DMS53 treated with DMSO at 0.1 percent for 48 hours (cell line): ENCODE results near the gene PPP2R3B.
"Not testable (repeated sequence)": the region's sequence is repeated elsewhere in the genome, so short reads cannot be mapped to it uniquely, and the experiment has no call there.

Experiments used
- DNase-seq: peaks from one replicate; lab custom pipeline; 2025; ENCODE audit not compliant: unreplicated experiment; lab: John Stamatoyannopoulos, UW

The PPP2R3B gene

DNA sequence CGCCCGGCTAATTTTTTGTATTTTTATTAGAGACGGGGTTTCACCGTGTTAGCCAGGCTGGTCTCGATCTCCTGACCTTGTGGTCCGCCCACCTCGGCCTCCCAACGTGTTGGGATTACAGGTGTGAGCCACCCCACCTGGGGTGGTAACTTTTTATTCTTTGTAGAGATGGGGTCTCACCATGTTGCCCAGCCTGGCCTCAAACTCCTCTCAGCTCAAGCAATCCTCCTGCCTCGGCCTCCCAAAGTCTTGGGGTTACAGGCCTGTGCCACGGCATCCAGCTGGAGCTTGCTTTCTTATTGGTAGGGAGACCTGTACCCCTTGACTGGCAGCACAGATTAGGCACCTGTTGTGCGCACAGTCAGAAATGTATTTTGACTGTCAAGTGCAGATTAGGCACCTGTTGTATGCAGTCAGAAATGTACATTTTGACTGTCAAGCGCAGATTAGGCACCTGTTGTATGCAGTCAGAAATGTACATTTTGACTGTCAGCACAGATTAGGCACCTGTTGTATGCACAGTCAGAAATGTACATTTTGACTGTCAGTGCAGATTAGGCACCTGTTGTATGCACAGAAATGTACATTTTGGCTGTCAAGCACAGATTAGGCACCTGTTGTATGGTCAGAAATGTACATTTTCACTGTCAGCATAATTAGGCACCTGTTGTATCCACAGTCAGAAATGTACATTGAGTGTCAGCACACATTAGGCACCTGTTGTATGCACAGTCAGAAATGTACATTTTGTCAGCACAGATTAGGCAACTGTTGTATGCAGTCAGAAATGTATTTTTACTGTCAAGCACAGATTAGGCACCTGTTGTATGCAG is 80.7 kb downstream of the PPP2R3B start:
- not testable (repeated sequence) for DNase-seq

DNA sequence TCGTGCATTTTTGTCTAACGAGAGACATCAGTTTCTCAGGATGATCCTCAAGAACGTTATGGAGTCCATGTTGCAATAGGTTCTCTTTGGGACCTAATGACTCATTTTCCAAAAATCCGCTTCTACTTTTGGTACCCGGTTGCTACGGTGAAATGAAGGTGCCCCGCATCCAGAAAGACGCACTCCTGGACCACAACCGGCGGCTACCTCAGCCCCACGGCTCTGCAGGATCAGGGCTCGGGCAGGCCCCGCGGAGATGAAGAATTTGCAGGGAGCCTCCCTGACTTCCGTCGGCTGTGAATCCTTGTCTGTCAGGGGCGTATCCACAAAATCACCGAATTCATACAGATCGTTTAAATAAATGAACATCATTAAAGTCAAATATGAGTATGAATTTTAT is 83.7 kb downstream of the PPP2R3B start:
- DNase-seq, result no peak

DNA sequence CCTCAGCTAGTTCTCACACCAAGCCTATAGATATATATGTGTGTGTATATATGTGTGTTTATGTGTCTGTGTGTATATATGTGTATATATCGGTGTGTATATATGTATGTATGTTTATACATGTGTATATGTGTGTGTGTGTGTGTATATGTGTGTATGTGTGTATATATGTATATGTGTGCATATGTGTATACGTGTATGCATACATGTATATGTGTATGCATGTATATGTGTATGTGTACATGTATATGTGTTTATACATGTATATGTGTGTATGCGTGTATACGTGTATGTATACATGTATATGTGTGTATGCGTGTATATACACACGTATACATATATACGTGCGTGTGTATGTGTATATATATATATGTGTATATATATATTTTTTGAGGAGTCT is 86.4 kb downstream of the PPP2R3B start:
- no peak for DNase-seq

DNA sequence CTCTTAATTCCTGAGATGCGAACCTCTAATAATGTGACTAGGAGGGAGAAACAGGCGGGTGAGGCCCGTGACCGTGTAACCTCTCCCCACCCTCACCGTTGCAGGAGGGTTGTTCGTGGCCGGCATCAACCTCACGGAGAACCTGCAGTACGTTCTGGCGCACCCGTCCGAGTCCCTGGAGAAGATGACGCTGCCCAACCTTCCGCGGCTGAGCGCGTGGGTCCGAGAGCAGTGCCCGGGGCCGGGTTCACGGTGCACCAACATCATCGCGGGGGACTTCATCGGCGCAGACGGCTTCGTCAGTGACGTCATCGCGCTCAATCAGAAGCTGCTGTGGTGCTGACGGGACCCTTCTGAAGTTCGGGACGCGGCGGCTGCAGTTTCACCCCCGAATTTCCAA is 87.7 kb downstream of the PPP2R3B start:
- no peak for DNase-seq

DNA sequence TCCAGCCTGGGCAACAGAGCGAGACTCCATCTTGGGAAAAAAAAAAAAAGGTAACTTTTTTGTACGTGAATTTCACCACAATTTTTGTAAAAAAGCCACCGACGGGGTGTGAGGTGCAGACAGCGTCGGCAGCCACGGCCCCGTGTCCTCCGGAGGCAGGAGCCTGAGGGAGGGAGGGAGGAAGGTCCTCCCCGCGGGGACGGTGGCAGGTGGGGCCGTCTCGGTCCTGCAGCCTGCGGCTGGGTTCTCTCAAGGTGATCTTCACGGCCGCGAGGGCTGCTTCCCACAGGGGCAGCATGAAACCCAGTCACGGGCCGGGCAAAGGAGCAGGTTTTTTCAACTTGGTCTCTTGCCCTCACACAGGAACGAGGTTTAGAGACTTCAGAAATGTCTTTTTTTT is 91.6 kb downstream of the PPP2R3B start:
- DNase-seq, result no peak

DNA sequence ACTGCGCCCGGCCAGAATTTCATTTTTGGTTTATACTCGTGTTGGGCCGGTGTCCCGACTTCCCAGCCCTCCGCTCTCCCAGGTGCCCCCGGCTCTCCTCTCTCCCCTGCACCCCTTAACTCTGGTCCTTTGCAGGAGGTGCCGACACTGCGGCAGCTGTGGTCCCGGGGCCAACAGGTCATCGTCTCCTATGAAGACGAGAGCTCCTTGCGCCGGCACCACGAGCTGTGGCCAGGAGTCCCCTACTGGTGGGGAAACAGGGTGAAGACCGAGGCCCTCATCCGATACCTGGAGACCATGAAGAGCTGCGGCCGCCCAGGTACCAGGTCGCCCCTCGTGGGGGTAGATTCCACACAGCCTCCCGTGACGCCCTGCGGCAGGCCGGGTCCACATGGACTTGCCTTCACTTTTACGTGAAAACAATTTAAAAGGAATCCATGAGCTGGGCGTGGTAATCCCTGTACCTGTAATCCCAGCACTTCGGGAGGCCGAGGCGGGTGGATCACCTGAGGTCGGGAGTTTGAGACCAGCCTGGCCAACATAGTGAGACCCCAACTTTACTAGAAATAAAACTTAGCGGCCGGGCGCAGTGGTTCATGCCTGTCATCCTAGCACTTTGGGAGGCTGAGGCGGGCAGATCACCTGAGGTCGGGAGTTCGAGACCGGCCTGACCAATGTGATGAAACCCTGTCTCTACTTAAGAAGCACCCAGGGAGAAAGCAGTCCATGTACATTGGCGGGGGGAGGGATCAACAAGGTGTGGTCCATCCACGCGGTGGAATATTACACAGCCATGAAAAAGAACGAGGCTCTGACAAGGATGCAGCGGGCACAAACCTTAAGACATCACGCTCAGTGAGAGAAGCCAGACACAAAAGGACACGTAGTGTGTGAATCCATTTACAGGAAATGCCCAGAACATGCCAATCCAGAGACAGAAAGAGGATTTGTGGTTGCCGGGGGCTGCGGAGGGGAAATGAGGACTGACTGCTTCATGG is 93.5 kb downstream of the PPP2R3B start:
- DNase-seq, result no peak

DNA sequence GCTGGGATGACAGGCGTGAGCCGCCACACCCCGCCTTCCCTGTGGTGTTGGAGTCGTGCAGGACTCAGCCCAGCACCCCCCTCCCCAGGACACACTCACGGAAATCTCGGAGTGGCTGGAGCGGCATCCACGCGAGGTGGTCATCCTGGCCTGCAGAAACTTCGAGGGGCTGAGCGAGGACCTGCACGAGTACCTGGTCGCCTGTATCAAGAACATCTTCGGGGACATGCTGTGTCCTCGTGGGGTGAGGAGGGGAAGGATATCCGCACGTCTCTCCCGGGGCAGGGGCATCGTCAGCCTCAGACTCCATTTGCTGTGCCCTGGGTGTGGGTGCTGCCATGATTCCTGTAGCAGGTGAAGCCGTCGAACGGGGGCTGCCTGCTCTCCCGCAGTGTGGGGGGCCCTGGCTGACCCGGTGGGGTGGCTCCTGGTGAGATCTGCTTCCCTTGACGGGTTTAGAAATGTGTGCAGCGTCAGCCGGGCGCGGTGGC is 95.3 kb downstream of the PPP2R3B start:
- DNase-seq, result no peak

DNA sequence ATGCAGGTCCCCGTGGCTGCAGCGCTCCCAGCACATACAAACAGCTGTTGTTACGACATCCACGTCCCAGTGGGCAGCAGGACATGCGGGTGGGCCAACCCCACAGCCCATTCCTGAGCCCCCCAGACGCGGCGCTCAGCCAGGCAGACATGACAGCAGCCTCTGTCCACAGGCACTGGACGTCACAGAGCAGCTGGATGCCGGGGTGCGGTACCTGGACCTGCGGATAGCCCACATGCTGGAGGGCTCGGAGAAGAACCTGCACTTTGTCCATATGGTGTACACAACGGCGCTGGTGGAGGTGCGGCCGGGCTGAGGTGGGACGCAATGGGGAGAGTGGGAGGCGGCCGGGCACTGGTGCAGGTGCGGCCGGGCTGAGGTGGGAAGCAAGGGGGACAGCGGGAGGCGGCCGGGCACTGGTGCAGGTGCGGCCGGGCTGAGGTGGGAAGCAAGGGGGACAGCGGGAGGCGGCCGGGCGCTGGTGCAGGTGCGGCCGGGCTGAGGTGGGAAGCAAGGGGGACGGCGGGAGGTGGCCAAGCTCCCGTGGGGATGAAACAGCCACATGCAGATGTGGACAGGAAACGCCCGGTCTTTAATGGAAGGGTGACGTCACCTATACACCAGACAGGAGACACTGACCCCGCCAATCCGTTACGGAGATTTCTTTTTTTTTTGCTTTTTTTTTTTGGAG is 96.1 kb downstream of the PPP2R3B start:
- no peak for DNase-seq

DNA sequence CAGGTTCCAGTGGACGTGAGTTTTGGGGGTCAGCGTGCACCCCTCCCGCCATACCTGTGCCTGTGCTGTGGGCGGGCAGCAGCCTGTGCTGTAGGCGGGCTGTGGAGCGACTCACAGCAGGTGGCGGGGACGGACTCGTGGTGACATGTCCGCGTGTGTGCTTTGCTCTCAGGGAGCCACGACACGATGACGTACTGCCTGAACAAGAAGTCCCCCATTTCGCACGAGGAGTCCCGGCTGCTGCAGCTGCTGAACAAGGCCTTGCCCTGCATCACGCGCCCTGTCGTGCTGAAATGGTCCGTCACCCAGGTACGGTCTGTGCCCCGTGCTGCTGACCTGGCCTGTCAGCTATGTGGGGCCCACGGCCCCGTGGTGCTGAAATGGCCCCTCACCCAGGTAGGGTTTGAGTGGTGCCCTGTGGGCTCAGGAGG is 98.1 kb downstream of the PPP2R3B start:
- DNase-seq, result no peak

DNA sequence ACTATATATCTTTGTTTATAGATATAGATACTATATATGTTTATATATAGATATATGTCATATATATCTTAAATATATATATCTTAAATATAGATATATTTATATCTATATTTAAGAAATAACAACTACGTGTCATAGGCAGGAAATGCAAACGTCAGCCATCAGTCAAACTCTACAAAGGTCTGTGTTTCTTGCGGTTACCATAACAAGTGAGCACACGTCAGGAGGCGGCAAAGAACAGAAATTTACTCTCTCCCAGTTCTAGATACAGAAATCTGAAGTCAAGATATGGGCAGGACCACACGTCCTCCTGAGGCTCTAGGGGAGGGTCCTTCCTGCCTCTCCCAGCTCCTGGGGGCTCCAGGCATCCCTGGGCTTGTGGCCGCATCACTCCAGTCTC is 99.0 kb downstream of the PPP2R3B start:
- DNase-seq, result no peak

DNA sequence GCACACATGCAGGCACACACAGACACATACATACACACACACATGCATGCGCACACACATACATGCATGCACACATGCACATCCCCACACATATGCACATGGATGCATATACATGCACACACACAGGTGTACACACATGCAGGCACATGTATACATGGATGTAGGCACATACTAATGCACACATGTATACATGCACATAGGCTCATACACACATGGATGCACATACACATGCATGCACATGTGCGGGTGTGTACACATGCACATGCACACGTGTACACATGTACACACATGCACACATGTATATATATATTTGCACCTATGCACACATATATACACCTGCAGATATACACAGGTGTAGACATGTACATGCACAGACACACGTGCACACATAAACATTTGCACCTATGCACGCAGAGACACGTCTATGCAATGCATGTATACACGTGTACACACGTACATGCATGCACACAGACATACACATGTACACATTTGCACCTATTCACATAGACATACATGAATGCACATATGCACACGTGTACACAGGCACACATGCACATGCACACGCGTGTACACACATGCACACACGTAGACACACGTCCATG is 101.5 kb downstream of the PPP2R3B start:
- no peak for DNase-seq
